Measurements from ENCODE around the gene MAML1.

Gene MAML1

GRCh38 chr5:179800071-179800695 lies 67.6 kb downstream of the MAML1 start:
- DNase-seq (ENCODE audit: low read depth): no peak
- TF ChIP-seq CTCF (IDR thresholded peaks at IDR 0.05; ENCODE audit: control insufficient read depth, insufficient read depth, low read depth, low read length, missing control alignments): no peak
- no peak overlapping the region for H3K4me3 ChIP-seq (ENCODE audit: control insufficient read depth, low read depth, low read length)

GRCh38 chr5:179800696-179801201 lies 68.1 kb downstream of the MAML1 start:
- H3K4me3 ChIP-seq (ENCODE audit: control insufficient read depth, low read depth, low read length): no peak overlapping the region
- DNase-seq (ENCODE audit: low read depth): no peak
- TF ChIP-seq CTCF (IDR thresholded peaks at IDR 0.05; ENCODE audit: control insufficient read depth, insufficient read depth, low read depth, low read length, missing control alignments): no peak

- DNase-seq (ENCODE audit: low read depth): no peak
- H3K4me3 ChIP-seq (ENCODE audit: control insufficient read depth, low read depth, low read length): no peak overlapping the region
- peak; percentile 50 for TF ChIP-seq CTCF (IDR thresholded peaks at IDR 0.05; ENCODE audit: control insufficient read depth, insufficient read depth, low read depth, low read length, missing control alignments)
Measured at GRCh38 chr5:179801304-179802206, 68.9 kb downstream of the MAML1 start.

- no peak overlapping the region for H3K4me3 ChIP-seq (ENCODE audit: control insufficient read depth, low read depth, low read length)
- DNase-seq (ENCODE audit: low read depth): no peak
- TF ChIP-seq CTCF (IDR thresholded peaks at IDR 0.05; ENCODE audit: control insufficient read depth, insufficient read depth, low read depth, low read length, missing control alignments): no peak
Measured at GRCh38 chr5:179802207-179802883, 69.7 kb downstream of the MAML1 start.

GRCh38 chr5:179802950-179803562 lies 70.4 kb downstream of the MAML1 start:
- TF ChIP-seq CTCF (IDR thresholded peaks at IDR 0.05; ENCODE audit: control insufficient read depth, insufficient read depth, low read depth, low read length, missing control alignments): no peak
- no peak for DNase-seq (ENCODE audit: low read depth)
- H3K4me3 ChIP-seq (ENCODE audit: control insufficient read depth, low read depth, low read length): no peak overlapping the region
